GM19438 (cell line): ENCODE measurements around the gene PRLR.

Source experiments
- ATAC-seq: cut with Tn5 transposase; IDR thresholded peaks from one replicate; pipeline ENCODE4 v1.9.1; 2021; ENCODE audit warnings: low read depth; ENCODE audit not compliant: unreplicated experiment

The PRLR gene

GRCh38 chr5:35091704-35092103, 138.6 kb downstream of the PRLR start:
- no peak for ATAC-seq

- no peak for ATAC-seq
Measured at GRCh38 chr5:35089334-35090314, 140.7 kb downstream of the PRLR start.

GRCh38 chr5:35087991-35088390, 142.3 kb downstream of the PRLR start:
- no peak for ATAC-seq

GRCh38 chr5:35083150-35083549, 147.1 kb downstream of the PRLR start:
- no peak for ATAC-seq

- ATAC-seq, result no peak
Measured at GRCh38 chr5:35082530-35082929, 147.8 kb downstream of the PRLR start.

- ATAC-seq, result no peak
Measured at GRCh38 chr5:35081134-35081533, 149.2 kb downstream of the PRLR start.

- no peak for ATAC-seq
Measured at GRCh38 chr5:35073160-35073559, 157.1 kb downstream of the PRLR start.

- no peak for ATAC-seq
Measured at GRCh38 chr5:35069188-35069587, 161.1 kb downstream of the PRLR start.

- no peak for ATAC-seq
Measured at GRCh38 chr5:35067985-35068384, 162.3 kb downstream of the PRLR start.

- ATAC-seq, result peak; percentile 73
Measured at GRCh38 chr5:35066260-35066795, 164.0 kb downstream of the PRLR start.

GRCh38 chr5:35063414-35063813, 166.9 kb downstream of the PRLR start:
- no peak for ATAC-seq

GRCh38 chr5:35061211-35061770, 169.0 kb downstream of the PRLR start:
- no peak for ATAC-seq

- no peak for ATAC-seq
Measured at GRCh38 chr5:35060236-35060635, 170.1 kb downstream of the PRLR start.

GRCh38 chr5:35059251-35059650, 171.0 kb downstream of the PRLR start:
- ATAC-seq, result no peak

- ATAC-seq, result peak; percentile 80
Measured at GRCh38 chr5:35058374-35058788, 171.9 kb downstream of the PRLR start.

GRCh38 chr5:35056686-35057085, 173.6 kb downstream of the PRLR start:
- no peak for ATAC-seq

- no peak for ATAC-seq
Measured at GRCh38 chr5:35052838-35053237, 177.4 kb downstream of the PRLR start.

GRCh38 chr5:35050541-35051126, 179.7 kb downstream of the PRLR start:
- ATAC-seq, result no peak

- ATAC-seq, result no peak
Measured at GRCh38 chr5:35048910-35049309, 181.4 kb downstream of the PRLR start.

GRCh38 chr5:35047785-35048404, 182.4 kb downstream of the PRLR start, which contains the start of gene AGXT2:
Gene AGXT2 (minus strand): TSS chr5:35047949. CDS start chr5:35047892, 57 bp downstream.
- ATAC-seq, result no peak

GRCh38 chr5:35046774-35047173, 183.5 kb downstream of the PRLR start:
- ATAC-seq, result no peak
